ENCODE data around the gene CPLANE1.

GRCh38 chr5:37170856-37171255, 78.3 kb downstream of the CPLANE1 start:
- no peak for TF ChIP-seq EP300 (IDR thresholded peaks at IDR 0.05)
- TF ChIP-seq POLR2AphosphoS5 (IDR thresholded peaks at IDR 0.05) = no peak
- no peak for TF ChIP-seq CTCF (IDR thresholded peaks at IDR 0.05)
- TF ChIP-seq POLR2A (IDR thresholded peaks at IDR 0.05) = no peak
